HG03095 (cell line): ENCODE data around the gene TP53AIP1.
"Not testable (repeated sequence)": the region's sequence is repeated elsewhere in the genome, so short reads cannot be mapped to it uniquely, and the experiment has no call there.

ENCODE experiments used
- ATAC-seq: cut with Tn5 transposase; IDR thresholded peaks from one replicate; pipeline ENCODE4 v1.9.1; 2021; ENCODE audit warnings: moderate library complexity; ENCODE audit not compliant: unreplicated experiment

Gene TP53AIP1

DNA sequence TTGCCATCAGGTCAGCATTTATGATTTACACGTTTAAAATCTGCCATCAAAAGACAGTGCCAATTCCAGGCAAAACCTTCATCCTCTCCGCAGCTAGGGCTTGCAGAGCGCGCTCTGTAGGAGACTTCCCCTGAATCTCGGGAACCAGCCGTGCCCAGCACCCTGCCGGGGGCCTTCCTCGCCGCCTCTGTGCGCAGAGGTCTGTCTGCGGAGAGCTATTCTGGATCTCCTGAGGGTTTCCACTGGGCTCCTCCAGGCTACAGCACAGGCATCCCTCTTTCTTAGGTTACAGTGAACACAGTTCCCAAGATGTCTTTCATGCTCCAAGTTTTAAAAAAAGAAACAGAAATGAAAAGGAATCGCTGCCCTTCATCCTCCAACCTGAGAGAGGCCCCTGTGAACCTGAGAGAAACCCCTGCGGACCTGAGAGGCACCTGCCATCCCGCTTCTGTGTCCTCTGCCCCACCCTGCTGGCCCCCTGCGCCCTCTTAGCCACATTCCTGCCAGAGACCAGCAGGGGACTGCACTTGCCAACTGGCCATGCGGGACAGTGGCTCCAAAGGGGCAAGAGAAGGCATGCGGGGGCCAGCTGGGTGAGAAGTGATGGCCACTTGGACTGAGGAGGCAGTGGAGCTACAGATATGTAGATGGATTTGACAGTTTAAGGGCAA, 16.1 kb downstream of the TP53AIP1 start:
- no peak for ATAC-seq

GRCh38 chr11:128926000-128926399, 16.7 kb downstream of the TP53AIP1 start:
- no peak for ATAC-seq

- ATAC-seq = no peak
Observed at GRCh38 chr11:128925250-128925600, 17.4 kb downstream of the TP53AIP1 start.

- ATAC-seq = no peak
Observed at GRCh38 chr11:128924510-128925249, 18.0 kb downstream of the TP53AIP1 start.

GRCh38 chr11:128924104-128924503, 18.6 kb downstream of the TP53AIP1 start:
- no peak for ATAC-seq

DNA sequence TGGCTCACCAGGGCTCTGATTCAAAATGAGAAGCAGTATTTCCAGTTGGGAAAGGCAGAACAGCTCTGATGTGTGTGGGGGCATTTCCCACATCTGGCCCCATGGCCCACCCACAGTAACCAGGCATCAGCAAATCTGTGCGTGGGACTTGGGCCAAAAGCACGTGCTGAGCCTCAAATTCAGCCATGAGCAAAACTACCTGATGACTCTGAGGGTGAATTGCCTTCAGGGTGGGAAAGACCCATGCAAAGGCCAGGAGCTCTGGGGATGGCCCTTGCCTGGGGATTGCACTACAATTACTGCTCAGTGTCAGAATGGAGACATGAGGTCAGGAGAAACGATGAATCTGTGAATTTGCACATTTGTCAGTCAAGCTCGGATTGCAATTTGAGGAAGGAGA, 20.9 kb downstream of the TP53AIP1 start:
- no peak for ATAC-seq

DNA sequence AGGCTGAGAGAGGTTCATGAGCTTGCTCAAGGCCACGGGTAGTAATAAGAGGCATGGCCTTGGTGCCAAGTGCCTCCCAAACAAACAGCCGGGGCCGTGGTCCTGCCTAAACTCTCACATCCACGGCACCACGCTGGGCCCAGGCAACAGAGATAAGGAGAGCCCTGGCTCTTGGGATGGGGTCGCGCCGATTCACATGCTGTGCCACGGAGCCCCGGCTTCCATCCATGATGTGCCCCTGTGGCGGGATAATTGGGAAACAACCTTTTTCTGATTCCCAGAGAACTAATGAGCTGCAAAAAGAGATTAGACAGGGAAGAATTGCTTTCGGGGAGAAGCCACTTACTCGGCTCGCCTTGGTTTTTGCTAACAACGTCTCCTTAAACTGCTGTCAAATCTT, 22.0 kb downstream of the TP53AIP1 start:
- ATAC-seq = no peak

DNA sequence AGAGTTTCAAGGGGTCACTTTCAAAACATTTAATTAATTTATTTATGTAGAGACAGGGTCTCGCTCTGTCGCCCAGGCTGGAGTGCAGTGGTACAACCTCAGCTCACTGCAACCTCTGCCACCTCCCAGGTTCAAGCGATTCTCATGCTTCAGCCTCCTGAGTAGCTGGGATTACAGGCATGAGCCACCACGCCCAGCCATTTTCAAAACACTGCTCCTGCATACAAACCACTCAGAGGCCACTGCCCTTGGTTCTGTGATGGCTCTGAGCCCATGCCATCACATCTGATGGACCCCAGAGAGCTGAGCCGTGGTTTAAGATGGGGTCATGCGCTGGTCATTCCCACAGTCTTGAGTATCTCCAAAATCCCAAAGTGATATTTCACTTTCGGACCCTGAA, 23.0 kb downstream of the TP53AIP1 start:
- not testable (repeated sequence) for ATAC-seq

- ATAC-seq = no peak
Observed at GRCh38 chr11:128919216-128919615, 23.5 kb downstream of the TP53AIP1 start.

DNA sequence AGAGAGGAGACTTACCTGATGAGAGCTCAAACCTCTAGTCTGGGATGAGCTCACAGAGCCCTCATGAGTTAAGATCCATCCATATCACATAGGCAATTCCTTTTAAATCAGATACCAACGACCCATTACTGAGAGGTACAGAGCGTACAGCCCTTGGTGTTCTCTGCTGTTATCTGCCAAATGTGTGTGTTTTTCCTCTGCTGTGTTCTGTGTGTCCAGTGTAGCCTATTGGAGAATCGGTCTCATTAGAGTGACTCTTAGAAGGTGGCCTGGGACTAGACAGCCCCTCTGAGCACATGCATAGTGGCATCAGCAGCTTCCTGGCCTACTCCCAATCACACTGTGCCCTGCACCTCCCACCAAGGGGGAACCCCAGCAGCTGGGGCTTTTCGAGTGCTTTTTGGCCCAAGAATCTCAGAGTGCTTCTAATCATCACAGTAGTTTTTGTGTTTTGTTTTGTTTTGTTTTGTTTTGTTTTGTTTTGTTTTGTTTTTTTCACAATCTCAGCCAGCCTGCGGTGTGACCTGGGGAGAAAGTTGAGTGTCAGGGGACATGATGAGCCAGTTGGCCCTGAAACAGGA, 25.4 kb downstream of the TP53AIP1 start:
- ATAC-seq = no peak

DNA sequence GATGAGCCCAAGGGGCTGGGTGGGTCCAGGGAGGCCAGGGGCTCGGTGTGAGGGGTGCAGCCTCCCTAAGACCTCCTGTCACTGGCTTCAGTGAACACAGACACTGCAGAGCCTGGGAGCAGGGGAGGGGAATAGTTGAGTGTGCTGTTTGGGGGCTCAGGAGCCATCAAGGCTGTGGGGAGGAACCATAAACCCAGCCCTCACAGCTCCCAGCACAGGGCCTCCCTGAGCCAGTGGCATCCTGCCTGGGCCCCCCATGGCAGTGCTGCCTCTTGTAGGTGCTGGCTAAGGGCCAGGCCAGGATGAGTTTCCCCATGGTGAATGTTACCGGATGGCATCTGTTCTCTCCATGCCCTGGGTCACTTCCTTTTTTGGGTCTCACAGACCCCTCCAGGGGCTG, 26.0 kb downstream of the TP53AIP1 start:
- no peak for ATAC-seq

- ATAC-seq = no peak
Observed at GRCh38 chr11:128916037-128916572, 26.6 kb downstream of the TP53AIP1 start.

DNA sequence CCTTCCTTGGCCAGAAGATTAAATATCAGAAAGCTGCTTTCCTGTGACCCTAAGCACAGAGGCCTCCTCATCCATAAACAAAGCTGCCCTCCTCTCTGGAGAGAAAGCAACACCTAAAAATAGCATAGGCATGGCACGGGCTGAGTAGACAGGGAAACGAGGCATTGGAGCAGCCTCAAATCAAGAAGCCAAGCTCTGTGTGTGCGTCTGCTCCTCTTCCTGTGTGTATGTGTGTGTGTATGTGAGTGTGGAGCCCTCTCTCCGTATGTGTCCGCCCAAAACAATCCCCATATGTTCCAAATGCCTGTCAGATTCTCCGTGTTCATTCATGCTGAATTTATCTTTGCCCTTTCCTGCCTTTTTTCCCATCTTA, 27.5 kb downstream of the TP53AIP1 start:
- no peak for ATAC-seq

DNA sequence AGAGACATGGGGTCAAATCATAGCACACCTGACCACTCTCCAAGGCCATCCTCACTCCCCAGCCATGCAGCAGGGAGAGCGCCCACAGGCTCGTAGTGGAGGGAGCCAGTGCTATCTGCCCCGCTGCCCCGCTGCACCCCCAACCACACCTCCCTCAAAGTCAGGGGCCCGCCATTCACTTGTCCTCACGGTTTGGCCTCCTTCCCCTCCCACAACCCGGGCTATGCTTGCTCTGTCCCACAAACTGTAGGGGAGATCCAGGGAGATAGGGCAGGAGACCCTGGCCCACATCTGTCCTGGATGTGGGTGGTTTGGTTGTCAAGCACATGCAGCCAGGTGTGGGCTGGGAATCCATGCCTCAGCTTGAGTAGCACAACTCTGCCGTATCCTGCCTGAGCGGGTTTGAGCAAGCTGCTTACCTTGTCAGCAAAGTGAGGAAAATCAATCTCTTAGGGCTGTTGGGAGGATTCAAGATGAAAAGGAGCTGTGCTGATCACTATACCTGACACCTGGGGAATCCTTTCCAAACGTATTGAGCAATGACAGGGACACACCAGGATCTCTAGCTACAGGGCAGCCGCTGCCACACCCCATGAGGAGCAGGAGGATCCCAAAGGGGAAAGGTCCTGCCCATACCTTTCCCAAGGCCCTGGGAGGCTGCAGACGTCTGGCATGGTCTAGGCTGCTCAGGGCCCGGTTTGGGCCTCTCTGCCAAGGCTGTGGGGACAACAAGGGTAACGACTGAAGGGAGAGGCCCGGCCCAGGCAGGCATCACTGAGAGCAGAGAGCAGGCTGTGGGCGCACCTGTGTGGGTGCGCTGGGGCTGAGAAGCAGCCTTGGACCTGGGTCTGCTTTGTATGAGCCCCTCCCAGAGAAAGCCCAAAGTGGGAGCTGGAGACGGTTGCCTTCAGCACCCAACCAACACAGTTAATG, 28.2 kb downstream of the TP53AIP1 start:
- no peak for ATAC-seq

- no peak for ATAC-seq
Observed at GRCh38 chr11:128913806-128914205, 28.9 kb downstream of the TP53AIP1 start.

GRCh38 chr11:128911701-128912100, 31.0 kb downstream of the TP53AIP1 start:
- no peak for ATAC-seq

GRCh38 chr11:128911239-128911638, 31.4 kb downstream of the TP53AIP1 start:
- no peak for ATAC-seq

DNA sequence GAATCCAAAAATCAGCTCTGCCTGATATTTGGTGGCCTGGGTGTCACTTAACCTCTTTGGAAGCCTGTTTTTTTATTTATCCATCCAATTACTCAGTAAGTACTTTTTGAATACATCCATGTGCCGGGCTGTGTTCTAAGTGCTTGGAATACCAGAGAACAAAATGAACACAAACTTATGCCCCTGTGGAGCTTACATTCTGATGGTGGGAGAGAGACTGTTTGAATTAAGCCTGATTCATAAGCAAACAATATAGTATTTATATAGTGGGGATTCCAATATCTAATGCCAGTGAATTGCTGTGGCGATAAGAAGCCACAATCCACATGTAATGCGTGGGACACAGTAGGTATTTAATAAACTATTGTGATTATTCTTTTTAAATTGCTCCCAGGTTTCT, 32.1 kb downstream of the TP53AIP1 start:
- ATAC-seq = no peak

- ATAC-seq = no peak
Observed at GRCh38 chr11:128909438-128910125, 33.1 kb downstream of the TP53AIP1 start.
